GM19328 (cell line): Measurements from ENCODE around the gene APOBEC3F.

Source experiments
- ATAC-seq: cut with Tn5 transposase; IDR thresholded peaks from one replicate; pipeline ENCODE4 v1.9.1; 2021; ENCODE audit warnings: mild to moderate bottlenecking, moderate library complexity; ENCODE audit not compliant: unreplicated experiment

The APOBEC3F gene

DNA sequence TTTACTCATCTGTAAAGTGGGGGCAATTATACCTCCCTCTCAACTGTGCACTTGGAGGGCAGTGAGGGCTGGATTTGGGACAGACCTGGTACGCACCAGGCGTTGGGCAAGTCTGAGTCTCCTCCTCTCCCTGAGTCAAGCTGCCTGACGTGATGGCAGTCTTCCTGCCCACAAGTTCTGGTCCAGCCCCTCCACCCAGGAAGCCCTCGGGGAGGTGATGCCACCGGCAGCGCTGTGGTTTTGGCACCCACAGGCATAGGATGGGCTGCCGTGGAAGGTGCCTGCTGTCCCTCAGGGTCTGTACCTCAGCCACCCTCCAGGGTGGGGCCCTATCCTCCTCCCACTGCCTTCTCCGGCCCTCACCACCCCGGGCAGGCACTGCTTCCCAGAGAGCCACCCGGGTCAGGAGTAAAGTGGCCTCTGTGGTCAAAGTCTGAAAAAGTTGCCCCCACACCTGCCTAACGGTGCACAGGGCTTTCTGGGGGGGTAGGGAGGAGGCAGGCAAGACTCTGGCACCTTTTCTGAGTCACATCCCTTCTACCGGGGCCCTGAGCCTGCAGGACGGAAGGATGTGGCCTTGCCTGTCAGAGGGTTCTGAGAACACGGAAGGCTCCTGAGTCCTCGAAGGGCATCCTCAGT, 49.9 kb downstream of the APOBEC3F start:
- no peak for ATAC-seq

DNA sequence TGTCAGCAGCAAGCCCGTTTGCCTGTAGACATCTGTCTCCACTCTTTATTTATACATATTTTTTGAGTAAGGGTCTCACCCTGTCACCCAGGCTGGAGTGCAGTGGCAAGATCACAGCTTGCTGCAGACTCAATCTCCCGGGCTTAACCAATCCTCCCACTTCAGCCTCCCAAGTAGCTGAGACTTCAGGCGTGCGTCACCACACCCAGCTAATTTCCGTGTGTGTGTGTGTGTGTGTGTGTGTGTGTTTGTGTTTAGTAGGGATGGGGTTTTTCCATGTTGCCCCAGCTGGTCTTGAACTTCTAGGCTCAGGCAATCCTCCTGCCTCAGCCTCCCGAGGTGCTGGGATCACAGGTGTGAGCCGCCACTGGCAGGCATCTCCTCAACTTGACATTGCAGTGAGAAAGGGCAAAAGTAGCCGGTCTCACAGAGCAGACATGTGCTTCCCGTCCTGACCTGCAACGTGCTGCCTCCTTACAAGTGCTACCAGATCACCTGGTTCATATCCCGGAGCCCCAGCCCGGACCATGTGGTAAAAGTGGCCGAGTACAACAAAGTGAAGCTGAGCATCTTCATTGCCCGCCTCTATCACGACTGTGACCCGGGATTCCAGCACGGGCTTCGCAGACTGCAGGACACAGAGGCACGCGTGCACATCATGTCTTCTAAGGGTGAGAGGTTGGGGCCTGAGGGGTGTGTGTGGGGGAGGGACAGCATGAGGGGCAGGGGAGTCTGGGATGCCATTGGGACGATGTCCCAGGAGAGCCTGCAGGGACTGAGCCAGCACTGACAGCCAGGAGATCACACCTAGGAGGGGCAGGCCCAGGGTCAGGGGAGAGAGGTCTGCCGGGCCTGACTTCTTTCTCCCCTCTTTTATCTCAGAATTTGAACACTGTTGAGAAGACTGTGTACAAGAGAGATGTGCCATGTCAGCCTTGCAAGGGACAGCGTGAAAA, 50.7 kb downstream of the APOBEC3F start:
- no peak for ATAC-seq

DNA sequence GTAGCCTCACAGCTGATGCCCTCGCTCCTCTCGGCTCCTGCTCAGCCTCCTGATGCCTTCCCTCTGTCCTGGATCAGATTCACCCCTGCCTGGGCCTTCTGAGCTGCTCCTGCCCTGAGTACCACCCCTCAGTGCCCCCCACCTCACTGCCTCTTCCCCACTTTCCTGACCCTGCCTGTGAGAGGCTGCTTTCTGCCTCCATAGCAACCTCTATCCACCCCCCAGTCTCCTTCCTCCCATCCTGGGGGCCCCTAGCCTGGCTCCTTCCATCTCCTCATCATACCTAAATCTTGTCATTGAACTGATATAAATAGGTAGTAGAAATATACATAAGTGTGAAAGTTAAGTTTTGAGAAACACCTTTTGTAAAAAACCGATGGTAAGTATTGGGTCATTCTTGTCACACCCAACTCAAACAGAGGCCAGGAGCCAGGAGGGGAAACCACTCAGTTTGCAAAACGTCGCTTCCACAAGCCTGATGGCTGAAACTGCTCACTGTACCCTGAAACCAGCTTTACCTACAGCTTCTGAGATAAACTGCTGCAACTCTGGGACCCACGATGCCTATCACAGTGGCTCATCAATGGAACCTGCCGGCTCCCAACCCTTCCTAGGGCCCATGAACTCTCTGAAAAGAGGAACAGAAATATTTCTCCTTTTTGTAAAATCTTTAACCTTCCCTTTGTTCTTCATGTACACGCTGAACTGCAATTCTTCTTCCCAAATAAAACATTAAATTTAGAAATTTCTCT, 51.6 kb downstream of the APOBEC3F start:
- no peak for ATAC-seq

DNA sequence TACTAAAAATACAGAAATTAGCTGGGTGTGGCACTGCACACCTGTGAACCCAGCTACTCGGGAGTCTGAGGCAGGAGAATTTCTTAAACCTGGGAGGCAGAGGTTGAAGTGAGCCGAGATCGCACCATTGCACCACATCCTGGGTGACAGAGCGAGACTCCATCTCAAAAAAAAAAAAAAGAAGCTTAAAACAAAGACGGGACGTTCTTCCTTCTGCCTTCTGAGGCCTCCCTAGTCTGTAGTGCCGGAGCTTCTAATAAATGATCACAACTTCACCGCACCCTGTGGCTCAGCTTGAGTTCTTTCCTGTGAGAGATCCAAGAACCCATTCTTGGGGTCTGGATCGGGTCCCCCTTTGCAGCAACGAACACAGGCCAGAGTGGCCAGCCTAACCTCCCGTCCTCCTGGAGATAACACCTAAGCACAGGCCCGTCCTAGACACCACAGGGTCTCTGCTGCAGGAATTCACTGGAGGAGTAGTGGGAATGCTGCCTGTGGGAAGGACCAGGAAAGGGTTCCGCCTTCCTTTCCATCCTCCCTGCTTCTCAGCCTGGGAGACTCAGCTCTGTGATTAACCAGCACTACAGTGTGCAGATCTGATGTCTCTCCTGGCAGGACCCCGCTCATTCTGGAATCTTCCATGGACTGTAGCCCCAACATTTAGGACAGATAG, 54.2 kb downstream of the APOBEC3F start:
- ATAC-seq: no peak

DNA sequence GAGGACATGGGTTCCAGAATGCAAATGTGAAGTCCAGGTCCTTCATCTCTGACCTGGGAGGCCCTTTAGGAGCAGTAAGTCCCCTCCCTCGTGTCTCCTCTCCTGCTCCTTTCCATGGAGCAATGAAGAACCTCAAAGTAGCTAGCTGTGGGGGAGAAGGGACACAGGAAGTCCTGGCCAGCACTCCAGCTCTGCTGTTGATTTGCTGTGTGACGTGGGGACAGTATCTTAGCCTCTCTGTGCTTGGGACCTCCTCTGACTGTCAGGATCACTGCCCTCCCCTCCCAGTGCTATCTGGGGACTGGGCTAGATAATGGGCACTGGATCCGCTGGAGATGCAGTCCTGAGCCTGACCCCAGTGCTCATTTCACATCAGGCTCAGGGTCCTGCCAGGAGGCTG, 55.3 kb downstream of the APOBEC3F start:
- ATAC-seq: no peak

DNA sequence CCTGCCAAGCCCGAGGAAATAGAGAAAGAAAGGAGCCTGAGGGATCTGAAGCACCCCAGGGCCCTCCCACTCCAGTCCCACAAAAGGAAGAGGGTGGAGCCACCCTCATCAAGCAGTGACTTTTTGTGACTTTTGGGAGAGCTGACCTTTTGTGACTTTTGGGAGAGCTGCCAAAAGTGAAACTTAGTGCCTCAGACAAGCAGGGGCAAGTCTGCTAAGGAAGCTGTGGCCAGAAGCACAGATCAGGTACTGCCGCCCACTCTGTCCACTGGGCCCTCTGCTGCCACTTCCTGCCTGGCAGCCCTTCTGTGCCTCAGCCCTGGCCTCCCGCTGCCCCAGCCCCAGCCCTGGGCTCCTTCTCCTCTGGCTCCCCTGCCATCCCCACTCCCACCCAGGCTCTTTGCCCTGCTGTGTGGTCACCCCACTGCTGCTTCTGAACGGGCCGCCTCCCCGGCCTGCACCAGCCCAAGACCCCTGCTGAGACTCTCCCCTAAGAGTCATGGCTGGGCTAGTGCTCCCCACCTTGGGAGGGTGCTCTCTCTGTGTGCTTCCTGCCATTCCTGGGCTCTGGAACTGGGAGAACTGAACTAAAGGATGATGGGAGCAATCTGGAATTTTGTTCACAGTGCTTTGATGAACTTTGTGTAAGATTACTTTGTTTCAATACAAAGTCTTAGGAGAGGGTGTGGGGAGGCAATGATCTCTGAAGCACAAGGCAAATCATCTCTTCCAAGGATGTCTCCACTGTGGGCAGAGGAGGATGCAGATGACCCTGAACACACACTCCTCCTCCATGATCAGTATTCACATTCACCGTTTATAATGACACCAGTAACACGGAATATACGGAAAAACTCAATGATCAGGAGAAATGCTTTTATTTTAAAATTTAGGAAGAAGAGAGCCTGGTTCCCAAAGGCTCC, 56.7 kb downstream of the APOBEC3F start, which contains the start of gene APOBEC3H:
Gene APOBEC3H (plus strand): TSS at position 147 of the 923 bp plus-strand sequence. CDS start 3,035 bp downstream, outside the sequence.
- no peak for ATAC-seq

DNA sequence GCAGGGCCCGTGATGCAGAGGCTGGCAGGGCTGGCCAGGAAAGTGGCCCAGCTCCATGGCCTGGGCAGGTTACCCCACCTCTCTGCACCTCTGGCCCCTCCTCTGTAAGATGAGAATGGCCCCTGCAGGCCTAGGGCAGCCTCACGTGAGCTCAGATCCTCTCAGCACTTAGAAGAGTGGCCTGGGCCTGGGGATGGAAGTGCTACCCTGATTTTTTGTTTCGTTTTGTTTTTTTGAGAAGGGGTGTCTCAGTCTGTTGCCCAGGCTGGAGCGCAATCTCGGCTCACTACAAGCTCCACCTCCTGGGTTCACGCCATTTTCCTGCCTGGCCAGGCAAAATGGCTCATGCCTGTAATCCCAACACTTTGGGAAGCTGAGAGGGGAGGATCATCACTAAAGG, 57.4 kb downstream of the APOBEC3F start:
- no peak for ATAC-seq

DNA sequence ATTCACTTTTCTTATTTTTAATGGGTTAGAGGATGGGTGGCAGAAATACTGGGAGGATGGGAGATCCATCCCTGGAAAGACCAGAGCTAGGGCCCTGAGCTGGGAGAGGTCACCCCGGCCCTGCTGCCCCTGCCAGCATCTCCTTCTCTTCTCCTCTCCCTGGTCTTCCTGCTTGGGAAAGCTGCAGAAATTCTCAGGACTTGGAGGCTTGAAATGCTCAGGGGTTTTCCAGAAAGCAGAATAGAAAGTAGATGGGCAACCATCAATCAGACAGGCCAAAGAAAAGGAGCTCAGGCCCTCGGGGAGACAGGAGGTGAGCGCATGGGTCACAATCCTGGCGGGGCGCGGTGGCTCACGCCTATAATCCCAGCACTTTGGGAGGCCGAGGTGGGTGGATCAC, 57.9 kb downstream of the APOBEC3F start:
- no peak for ATAC-seq

DNA sequence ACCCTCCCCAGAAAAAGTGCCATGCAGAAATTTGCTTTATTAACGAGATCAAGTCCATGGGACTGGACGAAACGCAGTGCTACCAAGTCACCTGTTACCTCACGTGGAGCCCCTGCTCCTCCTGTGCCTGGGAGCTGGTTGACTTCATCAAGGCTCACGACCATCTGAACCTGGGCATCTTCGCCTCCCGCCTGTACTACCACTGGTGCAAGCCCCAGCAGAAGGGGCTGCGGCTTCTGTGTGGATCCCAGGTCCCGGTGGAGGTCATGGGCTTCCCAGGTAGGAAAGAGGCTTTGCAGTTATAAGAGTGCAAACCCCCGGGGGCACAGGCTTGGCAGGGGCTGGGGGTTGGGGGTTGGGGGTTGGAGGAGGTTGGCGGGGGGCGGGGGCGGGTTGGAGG, 60.6 kb downstream of the APOBEC3F start:
- no peak for ATAC-seq

DNA sequence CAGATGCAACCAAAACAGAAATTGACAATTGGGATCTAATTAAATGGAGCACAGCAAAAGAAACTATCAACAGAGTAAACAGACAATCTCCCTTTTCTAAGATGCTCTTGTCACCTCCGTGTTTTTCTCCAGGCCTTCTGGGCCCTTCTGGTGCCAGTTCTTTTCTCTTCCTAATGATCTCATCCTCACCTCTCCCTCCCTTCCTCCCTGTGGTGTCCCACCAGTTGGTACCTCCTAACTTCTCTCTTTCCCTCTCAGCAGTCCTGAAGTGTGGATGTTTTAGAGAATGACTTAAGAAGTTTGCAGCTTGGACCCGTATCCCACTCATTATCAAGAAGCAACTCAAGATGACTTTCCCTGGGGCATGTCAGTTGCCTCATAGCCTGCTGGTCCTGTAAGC, 62.8 kb downstream of the APOBEC3F start:
- no peak for ATAC-seq
